K562 (cell line): ENCODE measurements around the gene SPECC1L. TPM values are rescaled to one million over a fixed set of nuclear protein-coding genes. Genes with fewer than 3 reads are reported as not detected.
A peak's percentile ranks its signal among the peaks of the same experiment; 100 is the strongest.

Experiments used
- ATAC-seq: fragments of 200-7000 bp; cut with Tn5 transposase; 3 replicates; pipeline ENCODE4 v1.9.1; 2020; ENCODE audit warnings: moderate library complexity
- BruUV-seq: library from RNA; stranded (reverse); fragments of 400-500 nt; replicated peaks from 2 replicates; lab custom pipeline; 2021; lab: Mats Ljungman, UMichigan
- CTCF ChIA-PET: fragments of 300-600 bp; formaldehyde crosslinking; extraction: SDS; loops from one replicate; lab custom pipeline; 2021; ENCODE audit warnings: low intra/inter-chr PET ratio; lab: Yijun Ruan, JAX
- POLR2A ChIA-PET: fragments of 300-600, 350-650 bp; sonication (Branson Sonifier 250); formaldehyde crosslinking; extraction: SDS; loops from one replicate; lab custom pipeline; 2021; ENCODE audit warnings: antibody characterized with exemption, inconsistent platforms; lab: Yijun Ruan, JAX
- DNase-seq, 4 experiments: peaks; one replicate each; pipeline versions ENCODE4 v3.0.0 to v3.0.0-alpha.2; 2011 to 2018; ENCODE audit warnings: low spot score in 3 of 4, mixed read lengths in 3 of 4; ENCODE audit errors: extremely low read depth in 1 of 4
- FAIRE-seq: peaks from 2 replicates; lab custom pipeline; 2011; peaks lifted over from hg19 to GRCh38; lab: Jason Lieb, UNC
- H2AFZ ChIP-seq: 2 replicates; pipeline ENCODE4 v1.6.0; 2011; ENCODE audit warnings: low read depth, low read length, control low read depth, inconsistent platforms
- H3K27ac ChIP-seq: fragments of 200-600 bp; 3 replicates; pipeline ENCODE4 v1.8.0; 2011; ENCODE audit warnings: low read depth, mild to moderate bottlenecking, control low read depth, inconsistent platforms, low read length, moderate library complexity, mixed read lengths; ENCODE audit errors: extremely low read depth
- H3K27me3 ChIP-seq, 2 experiments: fragments of 300-600 bp in 1 of 2; 2 replicates in 1 of 2; 3 replicates in 1 of 2; pipeline versions ENCODE4 v1.6.0 to v1.8.0; 2011; ENCODE audit warnings: inconsistent platforms in 2 of 2, low read length in 2 of 2, mild to moderate bottlenecking in 1 of 2, mixed read lengths in 1 of 2, moderate library complexity in 1 of 2; ENCODE audit not compliant: control insufficient read depth in 2 of 2, insufficient read depth in 2 of 2
- H3K36me3 ChIP-seq: fragments of 300-600 bp; 3 replicates; pipeline ENCODE4 v1.8.0; 2011; ENCODE audit warnings: mild to moderate bottlenecking, low read length, inconsistent platforms; ENCODE audit not compliant: control insufficient read depth, insufficient read depth
- H3K4me1 ChIP-seq, 2 experiments: fragments of 200-600 bp in 1 of 2; replicated peaks in 1 of 2; 2 replicates in 1 of 2; 3 replicates in 1 of 2; pipeline versions ENCODE4 v1.5.1 to v1.8.0; 2011; ENCODE audit warnings: inconsistent platforms in 2 of 2, low read length in 2 of 2, mild to moderate bottlenecking in 1 of 2, mixed read lengths in 1 of 2, moderate library complexity in 1 of 2; ENCODE audit not compliant: control insufficient read depth in 2 of 2, insufficient read depth in 2 of 2
- H3K4me2 ChIP-seq: 2 replicates; pipeline ENCODE4 v1.6.1; 2011; ENCODE audit warnings: low read length, control low read depth, inconsistent platforms, mixed read lengths; ENCODE audit not compliant: insufficient read depth
- H3K4me3 ChIP-seq: fragments of 200-600 bp; sonication (generic), shearing (Covaris generic); 2 replicates; pipeline ENCODE4 v1.5.1; 2016; ENCODE audit warnings: control low read depth, inconsistent platforms
- H3K79me2 ChIP-seq: fragments of 200-600 bp; 3 replicates; pipeline ENCODE4 v1.8.0; 2011; ENCODE audit warnings: low read length, inconsistent platforms; ENCODE audit not compliant: control insufficient read depth, insufficient read depth
- H3K9ac ChIP-seq, 2 experiments: 2 replicates each; pipeline versions ENCODE4 v1.6.0 to v1.6.1; 2011; ENCODE audit warnings: low read depth in 2 of 2, low read length in 2 of 2, control low read depth in 1 of 2, inconsistent platforms in 1 of 2, mild to moderate bottlenecking in 1 of 2, mixed read lengths in 1 of 2; ENCODE audit not compliant: insufficient read depth in 1 of 2
- H3K9me1 ChIP-seq: one replicate; pipeline ENCODE4 v1.6.0; 2011; ENCODE audit warnings: inconsistent platforms, mild to moderate bottlenecking, low read length, moderate library complexity; ENCODE audit not compliant: control insufficient read depth, insufficient read depth
- H3K9me3 ChIP-seq: replicated peaks from 2 replicates; pipeline ENCODE4 v1.5.1; 2011; ENCODE audit warnings: low read depth, low read length, inconsistent platforms; ENCODE audit not compliant: control insufficient read depth, insufficient read depth
- H4K20me1 ChIP-seq: replicated peaks from 2 replicates; pipeline ENCODE4 v1.6.1; 2011; ENCODE audit warnings: low read length, inconsistent platforms, mixed read lengths; ENCODE audit not compliant: control insufficient read depth, insufficient read depth
- KLF16 ChIP-seq: IDR thresholded peaks from 2 replicates; pipeline ENCODE4 v1.6.1; 2016; ENCODE audit warnings: antibody characterized with exemption
- NEUROD1 ChIP-seq: fragments of 150-350 bp; IDR thresholded peaks from 2 replicates; pipeline ENCODE4 v1.6.1; 2014; ENCODE audit warnings: borderline replicate concordance, low read length, low read depth; ENCODE audit not compliant: partially characterized antibody
- PTRF ChIP-seq: fragments of 450-650 bp; IDR thresholded peaks from 2 replicates; pipeline ENCODE4 v1.6.1; 2016; ENCODE audit warnings: mild to moderate bottlenecking, missing genetic modification characterization, missing compliant biosample characterization
- RBM22 ChIP-seq: fragments of 200-400 bp; formaldehyde crosslinking; IDR thresholded peaks from 2 replicates; pipeline ENCODE4 v1.6.1; 2018; ENCODE audit warnings: low read length, low read depth; ENCODE audit not compliant: poor library complexity, severe bottlenecking
- TAF7 ChIP-seq: fragments of 450-650 bp; IDR thresholded peaks from 2 replicates; pipeline ENCODE4 v1.6.1; 2016; ENCODE audit warnings: missing genetic modification characterization, missing compliant biosample characterization
- ZBTB17 ChIP-seq: fragments of 450-650 bp; formaldehyde crosslinking; IDR thresholded peaks from 2 replicates; pipeline ENCODE4 v1.4.0; 2020; ENCODE audit warnings: mild to moderate bottlenecking
- ZNF324 ChIP-seq: fragments of 250-450 bp; sonication (Bioruptor Pico); IDR thresholded peaks from 2 replicates; pipeline ENCODE4 v1.4.0; 2020; ENCODE audit warnings: mild to moderate bottlenecking
- ZNF695 ChIP-seq: fragments of 450-650 bp; formaldehyde crosslinking; IDR thresholded peaks from 2 replicates; pipeline ENCODE4 v1.4.0; 2020; ENCODE audit warnings: mild to moderate bottlenecking, moderate library complexity
- ZZZ3 ChIP-seq: fragments of 450-650 bp; IDR thresholded peaks from 2 replicates; pipeline ENCODE4 v1.6.1; 2016; ENCODE audit warnings: antibody characterized with exemption, mild to moderate bottlenecking, moderate library complexity
- WGBS: fragments of 100-300 bp; shearing (Covaris generic); methylation state at CpG from one replicate; pipeline ENCODE4 v1.1.6; 2016; ENCODE audit warnings: low coverage, mixed read lengths; ENCODE audit not compliant: insufficient coverage; ENCODE audit errors: missing lambda C conversion rate; 5-methylcytosine and 5-hydroxymethylcytosine counted together
- in situ Hi-C: fragments of 300-500 bp; cut with MboI; formaldehyde crosslinking; loops from 4 replicates; pipeline ENCODE4 v1.15.0; 2018; ENCODE audit warnings: inconsistent platforms, mixed read lengths
- intact Hi-C: fragments of 100-400 bp; cut with micrococcal nuclease; formaldehyde crosslinking; loops from 2 replicates; pipeline ENCODE4 v1.14.2; 2022
- polyA plus RNA-seq, 8 experiments: library from polyadenylated mRNA; depleted of rRNA in 4 of 8; stranded (reverse) in 5 of 8; unstranded in 3 of 8; fragments of >200 nt; fragmentation: Nextera tagmentation in 2 of 8; fragmentation: Illumina TruSeq in 1 of 8; extraction: Ambion mirVana in 2 of 8; extraction: Trizol in 1 of 8; gene quantifications; 2 replicates each; pipeline versions ENCODE4 v1.2.1 to v1.2.3, GENCODE V29; 2011 to 2014; ENCODE audit warnings: inconsistent platforms in 1 of 8, missing spikeins in 1 of 8
- total RNA-seq, 7 experiments: library from RNA; depleted of rRNA in 6 of 7; stranded (reverse); fragments of >200 nt in 6 of 7; fragmentation: Illumina TruSeq in 2 of 7; extraction: Trizol in 2 of 7; gene quantifications; 2 replicates each; pipeline versions ENCODE4 v1.2.1 to v1.2.3, GENCODE V29; 2011 to 2021; ENCODE audit warnings: low replicate concordance in 1 of 7

SPECC1L gene
- total and polyA plus RNA-seq, 9 of the 15 experiments (the other 6 are each of a cell fraction or from before 2014, with no cell fraction given), result 1.4 to 27.9 (median 14.5) TPM

- no peak overlapping the region for H3K4me3 ChIP-seq
- TF ChIP-seq PTRF (tag), result no peak
- no peak for TF ChIP-seq KLF16
- TF ChIP-seq NEUROD1, result no peak
- no peak overlapping the region for H3K27ac ChIP-seq
- WGBS, result 80% methylated on average over 10 of the region's 21 CpGs
- no peak overlapping the region for H3K4me2 ChIP-seq
- no TSS peak for BruUV-seq
- H2AFZ ChIP-seq, result no peak overlapping the region
- CTCF ChIA-PET, result no interaction called here
- no peak for FAIRE-seq
- DNase-seq, result no peak
- H3K9me1 ChIP-seq, result no peaks in the 10 kb centered on the region
- intact Hi-C loops, result no loop called here
- no peaks in the 10 kb centered on the region for H4K20me1 ChIP-seq
- POLR2A ChIA-PET, result no interaction called here
- H3K9ac ChIP-seq, result no peak overlapping the region
- in situ Hi-C loops, result loop anchor here (10.0 kb wide), 1 partner anchor 360 kb away; the partner anchor contains the start of gene PIWIL3
- no peak for ATAC-seq
- no peaks in the 10 kb centered on the region for H3K79me2 ChIP-seq
- no peaks in the 10 kb centered on the region for H3K27me3 ChIP-seq
- peaks cover 23% of the 10 kb centered on the region; the same call in 1 of the 3 replicates for H3K36me3 ChIP-seq
- H3K9me3 ChIP-seq, result no peaks in the 10 kb centered on the region
- no peaks in the 10 kb centered on the region; a peak in 2 of 5 replicates for H3K4me1 ChIP-seq
These were observed 143.9 kb downstream of the SPECC1L start for GRCh38 chr22:24414523-24414922.

GRCh38 chr22:24414984-24415945 is 144.6 kb downstream of the SPECC1L start:
- Histone ChIP-seq H3K79me2 (no peaks in the 10 kb centered on the region), H3K27ac (no peak overlapping the region), H3K9me1 (no peaks in the 10 kb centered on the region), H3K4me1 (peaks cover 0 to under 1% of the 10 kb centered on the region in 2 experiments; a peak in 2 of 5 replicates), H3K4me3 (no peak overlapping the region), H2AFZ (no peak overlapping the region), H3K27me3 (no peaks in the 10 kb centered on the region), H3K9me3 (no peaks in the 10 kb centered on the region), H3K36me3 (peaks cover 23% of the 10 kb centered on the region; the same call in 1 of the 3 replicates), H4K20me1 (no peaks in the 10 kb centered on the region), H3K4me2 (no peak overlapping the region), H3K9ac (no peak overlapping the region)
- intact Hi-C loops, result no loop called here
- in situ Hi-C loops, result loop anchor here (5.0 to 10.0 kb wide), 2 partner anchors 97 to 360 kb away; partner anchors contain the start of gene PIWIL3
- no peak for FAIRE-seq
- CTCF ChIA-PET, result no interaction called here
- 82% methylated on average over 9 of the region's 26 CpGs for WGBS
- ATAC-seq, result no peak
- no TSS peak for BruUV-seq
- DNase-seq, result no peak
- TF ChIP-seq RBM22 (peak; percentile 28), ZNF695 (no peak), ZBTB17 (CRISPR knock-in tag) (no peak), TAF7 (no peak), ZZZ3 (no peak), ZNF324 (CRISPR knock-in tag) (no peak)
- POLR2A ChIA-PET, result interaction anchor here (1.0 kb wide), 1 partner anchor 95 kb away, joined by 3 read pairs; no protein-coding TSS in a partner anchor
